ENCODE results near the gene USH1C.

Gene USH1C

GRCh38 chr11:17521106-17521900 is 22.9 kb downstream of the USH1C start:
- H4K20me1 ChIP-seq (ENCODE audit: insufficient read depth) = no peaks in the 10 kb centered on the region
- no peak overlapping the region for H3K27ac ChIP-seq
- H3K27me3 ChIP-seq (ENCODE audit: insufficient read depth, low read depth) = no peaks in the 10 kb centered on the region
- H3K36me3 ChIP-seq (ENCODE audit: insufficient read depth) = no peaks in the 10 kb centered on the region
- H3K4me3 ChIP-seq (IDR thresholded peaks at IDR 0.05; ENCODE audit: insufficient read depth, low read depth, low read length) = no peak overlapping the region
- no peak overlapping the region for H3K9ac ChIP-seq
- no peak overlapping the region for H2AFZ ChIP-seq (ENCODE audit: low read depth)
- no peak overlapping the region for H3K4me2 ChIP-seq
- H3K4me1 ChIP-seq (ENCODE audit: low read depth, poor library complexity, severe bottlenecking) = no peaks in the 10 kb centered on the region
- TF ChIP-seq CTCF (conservative IDR thresholded peaks at IDR 0.05; ENCODE audit: low read depth, low read length) = no peak
- no peaks in the 10 kb centered on the region for H3K79me2 ChIP-seq (ENCODE audit: insufficient read depth, low read depth)

GRCh38 chr11:17519061-17519885 is 24.9 kb downstream of the USH1C start:
- H2AFZ ChIP-seq (ENCODE audit: low read depth) = no peak overlapping the region
- H3K4me2 ChIP-seq = no peak overlapping the region

GRCh38 chr11:17518366-17518765 is 25.9 kb downstream of the USH1C start:
- H3K4me2 ChIP-seq = no peak overlapping the region
- no peaks in the 10 kb centered on the region for H3K27me3 ChIP-seq (ENCODE audit: insufficient read depth, low read depth)
- no peaks in the 10 kb centered on the region for H3K4me1 ChIP-seq (ENCODE audit: low read depth, poor library complexity, severe bottlenecking)
- no peak for TF ChIP-seq CTCF (conservative IDR thresholded peaks at IDR 0.05; ENCODE audit: low read depth, low read length)
- H3K27ac ChIP-seq = no peak overlapping the region
- no peaks in the 10 kb centered on the region for H3K36me3 ChIP-seq (ENCODE audit: insufficient read depth)
- no peak overlapping the region for H3K4me3 ChIP-seq (IDR thresholded peaks at IDR 0.05; ENCODE audit: insufficient read depth, low read depth, low read length)
- H4K20me1 ChIP-seq (ENCODE audit: insufficient read depth) = no peaks in the 10 kb centered on the region
- H2AFZ ChIP-seq (ENCODE audit: low read depth) = no peak overlapping the region
- no peaks in the 10 kb centered on the region for H3K79me2 ChIP-seq (ENCODE audit: insufficient read depth, low read depth)
- no peak overlapping the region for H3K9ac ChIP-seq

More at GRCh38 chr11:17519061-17519885, 24.9 kb downstream of the USH1C start:
- H3K79me2 ChIP-seq (ENCODE audit: insufficient read depth, low read depth) = no peaks in the 10 kb centered on the region
- H3K36me3 ChIP-seq (ENCODE audit: insufficient read depth) = no peaks in the 10 kb centered on the region
- H3K27ac ChIP-seq = no peak overlapping the region
- TF ChIP-seq CTCF (conservative IDR thresholded peaks at IDR 0.05; ENCODE audit: low read depth, low read length) = no peak
- H3K4me3 ChIP-seq (IDR thresholded peaks at IDR 0.05; ENCODE audit: insufficient read depth, low read depth, low read length) = no peak overlapping the region
- H3K27me3 ChIP-seq (ENCODE audit: insufficient read depth, low read depth) = no peaks in the 10 kb centered on the region
- H3K4me1 ChIP-seq (ENCODE audit: low read depth, poor library complexity, severe bottlenecking) = no peaks in the 10 kb centered on the region
- H3K9ac ChIP-seq = no peak overlapping the region
- H4K20me1 ChIP-seq (ENCODE audit: insufficient read depth) = no peaks in the 10 kb centered on the region

GRCh38 chr11:17517186-17517585 is 27.0 kb downstream of the USH1C start:
- H3K27me3 ChIP-seq (ENCODE audit: insufficient read depth, low read depth) = no peaks in the 10 kb centered on the region
- H2AFZ ChIP-seq (ENCODE audit: low read depth) = no peak overlapping the region
- no peaks in the 10 kb centered on the region for H3K79me2 ChIP-seq (ENCODE audit: insufficient read depth, low read depth)
- no peaks in the 10 kb centered on the region for H3K36me3 ChIP-seq (ENCODE audit: insufficient read depth)
- H3K4me2 ChIP-seq = no peak overlapping the region
- H3K4me3 ChIP-seq (IDR thresholded peaks at IDR 0.05; ENCODE audit: insufficient read depth, low read depth, low read length) = no peak overlapping the region
- H3K4me1 ChIP-seq (ENCODE audit: low read depth, poor library complexity, severe bottlenecking) = no peaks in the 10 kb centered on the region
- H4K20me1 ChIP-seq (ENCODE audit: insufficient read depth) = no peaks in the 10 kb centered on the region
- no peak overlapping the region for H3K27ac ChIP-seq
- no peak overlapping the region for H3K9ac ChIP-seq
- no peak for TF ChIP-seq CTCF (conservative IDR thresholded peaks at IDR 0.05; ENCODE audit: low read depth, low read length)

Measured in KMS-11 (cell line).